Kidney tubule cell (primary cell): ENCODE data around the gene CRYBA4.
A peak's percentile ranks its signal among the peaks of the same experiment; 100 is the strongest.

Source experiments
- DNase-seq: peaks from one replicate; pipeline ENCODE4 v3.0.0-alpha.2; 2018; ENCODE audit warnings: low spot score

CRYBA4 gene

DNA sequence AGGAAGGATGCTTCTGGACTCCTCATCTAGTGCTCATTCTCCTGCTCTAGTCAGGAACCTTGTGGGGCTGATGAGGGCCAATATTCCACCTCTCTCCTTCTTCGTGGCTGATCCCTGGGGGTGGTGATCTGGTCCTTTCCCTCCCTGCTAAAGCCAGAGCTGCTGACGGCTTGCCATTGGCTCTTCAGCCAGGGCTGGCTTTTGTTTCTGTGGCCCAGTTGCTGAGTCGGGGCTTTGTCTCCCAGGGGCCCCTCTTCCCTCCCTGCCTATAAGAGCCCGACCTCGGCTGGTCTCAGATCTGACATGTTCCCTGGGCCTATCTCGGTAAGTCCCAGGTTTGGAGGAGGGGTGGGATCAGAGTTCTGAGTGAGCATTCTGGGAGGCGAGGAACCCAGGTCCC is at the start of gene CRYBA4:
TSS of gene CRYBA4 (plus strand) at position 301 of the 400 bp plus-strand sequence. CDS start 634 bp downstream, outside the sequence.
- DNase-seq: no peak

DNA sequence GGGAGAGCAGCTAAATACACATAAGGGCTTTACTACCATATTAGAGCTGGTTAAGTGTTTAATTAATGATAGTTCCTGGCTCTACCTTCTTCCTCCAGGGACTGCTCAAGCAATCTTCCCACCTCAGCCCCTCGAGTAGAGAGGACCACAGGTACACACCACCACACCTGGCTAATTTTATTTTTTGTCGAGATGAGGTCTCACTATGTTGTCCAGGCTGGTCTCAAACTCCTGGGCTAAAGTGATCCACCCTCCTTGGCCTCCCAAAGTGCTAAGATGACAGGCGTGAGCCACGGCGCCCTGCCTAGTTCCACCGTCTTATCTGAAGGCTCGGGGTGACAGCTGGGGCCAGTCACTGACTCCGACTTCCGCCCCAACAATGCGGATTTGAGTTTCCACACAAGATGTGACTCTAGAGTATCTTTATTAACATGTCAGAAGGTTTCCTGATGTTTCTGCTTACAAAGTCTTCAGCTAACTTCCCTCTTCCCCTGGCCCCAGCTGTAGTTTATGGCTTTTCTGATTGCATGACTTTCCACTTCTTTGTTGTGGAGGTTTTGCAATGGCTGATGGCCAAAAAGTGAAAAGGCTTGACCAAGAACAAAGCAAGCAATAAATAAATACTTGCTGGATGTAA is 48.6 kb upstream of the CRYBA4 start:
- no peak for DNase-seq

DNA sequence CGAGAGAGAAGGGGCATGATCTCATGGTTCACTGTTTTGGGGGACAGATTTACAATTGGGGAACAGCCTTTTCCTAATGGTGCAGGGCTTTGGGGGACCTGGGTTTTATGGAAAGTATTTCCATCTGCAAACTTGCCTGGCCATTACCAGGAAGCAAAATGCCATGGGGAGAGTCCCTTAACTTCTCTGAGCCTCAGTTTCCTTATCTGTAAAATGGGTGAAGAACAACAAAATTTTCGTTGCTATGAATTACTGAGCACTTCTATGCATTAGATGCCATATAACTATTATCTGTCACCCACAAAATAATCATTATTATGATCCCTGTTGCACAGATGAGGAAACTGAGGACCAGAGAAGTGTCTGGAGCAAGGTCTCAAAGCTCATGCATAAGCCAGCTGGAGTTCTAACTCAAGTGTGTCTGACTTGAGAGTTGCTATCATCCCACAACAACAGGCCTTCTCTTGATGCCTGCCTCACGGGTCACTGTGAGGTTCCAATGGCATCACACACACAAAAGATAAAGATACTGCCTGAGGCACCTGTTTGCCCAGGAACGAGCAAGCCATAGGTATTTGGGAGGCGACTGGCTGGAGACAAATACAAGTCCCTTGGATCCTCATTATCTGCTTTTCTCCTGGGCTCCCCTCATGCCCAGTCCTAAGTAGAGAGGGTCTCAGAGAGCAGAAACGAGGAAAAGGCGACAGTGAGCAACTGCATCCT is 47.6 kb upstream of the CRYBA4 start:
- DNase-seq: no peak

DNA sequence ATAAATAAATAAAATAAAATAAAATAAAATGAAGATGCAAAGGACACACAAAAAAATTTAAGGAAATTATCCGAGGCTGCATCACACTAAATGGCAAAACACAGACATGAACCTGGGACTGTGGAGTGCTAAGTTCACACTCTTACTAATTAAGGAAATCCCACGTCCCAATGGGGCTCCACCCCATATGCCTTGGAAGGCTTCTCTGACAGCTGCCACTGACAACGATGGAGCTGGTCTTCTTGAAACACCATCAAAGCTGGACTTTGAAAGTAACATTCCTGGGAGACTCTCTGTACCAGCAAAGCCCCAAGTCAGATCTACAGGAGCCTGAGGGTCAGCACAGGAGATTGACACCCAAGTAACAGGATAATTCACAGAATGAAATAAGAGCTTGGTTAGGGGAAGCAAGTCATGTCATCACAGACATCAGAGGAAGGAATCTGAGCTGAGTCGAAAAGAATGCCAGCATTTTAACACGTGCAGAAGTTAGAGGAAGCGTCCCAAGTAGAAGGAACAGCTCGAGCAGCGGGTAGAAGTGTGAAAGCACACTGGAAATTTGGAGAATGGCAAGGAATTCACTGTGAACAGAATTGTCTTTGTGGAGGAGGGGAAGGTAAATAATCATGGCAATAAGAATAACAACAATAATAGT is 45.6 kb upstream of the CRYBA4 start:
- DNase-seq: no peak

DNA sequence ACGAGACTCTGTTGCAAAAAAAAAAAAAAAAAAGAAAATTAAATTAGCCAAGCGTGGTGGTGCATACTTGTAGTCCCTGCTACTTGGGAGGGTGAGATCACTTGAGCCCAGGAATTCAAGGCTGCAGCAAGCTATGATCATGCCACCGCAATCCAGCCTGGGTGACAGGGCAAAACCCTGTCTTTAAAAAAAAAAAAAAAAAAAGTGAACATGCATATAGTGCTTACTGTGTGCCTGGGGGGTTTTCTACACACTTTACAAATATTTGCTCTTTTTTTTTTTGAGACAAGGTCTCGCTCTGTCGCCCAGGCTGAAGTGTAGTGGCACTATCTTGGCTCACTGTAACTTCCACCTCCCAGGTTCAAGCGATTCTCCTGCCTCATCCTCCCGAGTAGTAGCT is 44.7 kb upstream of the CRYBA4 start:
- DNase-seq: no peak

DNA sequence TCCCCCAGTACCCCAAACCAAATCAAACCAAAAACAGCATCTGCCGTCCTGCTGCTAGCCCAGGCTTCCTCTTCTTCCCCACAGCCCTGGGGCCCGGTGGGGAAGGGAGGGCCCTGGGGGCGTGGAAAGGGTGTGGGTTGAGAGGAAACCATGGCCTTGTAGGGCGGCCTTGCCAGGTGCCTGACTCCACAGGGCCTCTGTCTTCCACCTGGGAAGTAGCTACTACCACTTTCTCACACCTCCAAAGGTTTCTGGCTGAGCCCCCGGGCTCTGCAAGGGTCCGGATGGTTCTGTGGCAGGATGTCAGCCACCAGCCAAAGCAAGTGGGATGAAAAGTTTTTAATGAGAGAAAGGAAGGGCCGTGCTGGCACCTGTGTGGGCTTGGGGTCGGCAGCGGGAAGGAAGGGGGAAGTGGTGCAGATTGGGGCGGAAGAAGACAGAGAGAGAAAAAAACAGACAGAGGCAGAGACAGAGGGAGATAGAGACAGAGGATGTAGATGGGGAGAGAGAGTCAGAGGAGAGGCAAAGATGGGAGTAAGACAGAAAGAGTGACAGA is 42.4 kb upstream of the CRYBA4 start:
- DNase-seq: no peak

DNA sequence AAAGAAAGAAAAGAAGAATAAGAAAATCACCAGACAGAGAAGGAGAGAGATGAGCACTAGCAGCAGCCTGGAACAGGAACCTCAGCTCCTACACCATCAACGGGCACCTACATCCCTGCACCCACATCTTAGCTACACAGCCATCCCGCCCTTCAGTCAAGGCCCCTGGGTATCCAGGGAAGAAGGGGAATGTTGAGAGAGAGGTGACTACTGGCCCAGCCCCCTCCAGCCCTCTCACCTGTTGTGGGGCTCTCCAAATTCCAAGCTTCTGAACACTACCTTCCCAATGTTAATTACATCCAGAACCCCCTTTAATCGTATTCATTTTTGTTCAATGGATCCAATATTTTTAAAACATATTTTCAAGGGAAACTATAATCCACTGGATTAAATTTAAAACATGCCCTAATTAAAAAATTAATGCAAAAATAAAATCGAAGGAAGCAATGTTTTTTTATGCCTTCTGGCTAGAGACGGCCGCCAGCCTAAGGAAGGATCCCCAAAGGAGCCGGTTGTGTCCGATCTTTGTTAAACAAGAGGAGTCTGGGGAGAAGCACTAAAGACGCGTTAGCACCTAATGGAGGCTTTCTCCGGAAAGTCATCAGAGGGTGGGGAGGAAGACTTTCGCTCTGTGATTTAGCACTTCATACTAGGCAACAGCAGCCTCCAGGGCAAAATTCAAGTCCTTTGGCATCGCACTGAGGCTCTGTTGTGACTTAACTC is 41.4 kb upstream of the CRYBA4 start:
- no peak for DNase-seq

DNA sequence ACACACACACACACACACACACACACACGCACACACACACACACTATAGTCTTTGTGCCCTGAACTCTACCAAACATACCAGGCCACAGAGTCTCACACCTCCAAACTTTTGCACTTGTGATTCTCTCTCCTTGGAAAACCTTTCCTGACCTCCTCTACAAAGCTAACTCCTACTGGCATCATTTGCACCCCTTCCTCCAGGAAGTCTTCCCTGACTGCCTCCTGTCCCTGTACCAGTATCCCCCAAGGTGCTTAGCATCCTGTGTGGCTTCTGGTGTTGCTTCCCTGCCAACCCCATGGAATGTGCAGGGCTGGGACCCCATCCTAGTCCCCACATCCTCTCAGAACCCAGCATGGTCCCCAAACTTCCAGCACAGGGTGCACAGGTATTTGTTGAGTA is 40.7 kb upstream of the CRYBA4 start:
- no peak for DNase-seq

DNA sequence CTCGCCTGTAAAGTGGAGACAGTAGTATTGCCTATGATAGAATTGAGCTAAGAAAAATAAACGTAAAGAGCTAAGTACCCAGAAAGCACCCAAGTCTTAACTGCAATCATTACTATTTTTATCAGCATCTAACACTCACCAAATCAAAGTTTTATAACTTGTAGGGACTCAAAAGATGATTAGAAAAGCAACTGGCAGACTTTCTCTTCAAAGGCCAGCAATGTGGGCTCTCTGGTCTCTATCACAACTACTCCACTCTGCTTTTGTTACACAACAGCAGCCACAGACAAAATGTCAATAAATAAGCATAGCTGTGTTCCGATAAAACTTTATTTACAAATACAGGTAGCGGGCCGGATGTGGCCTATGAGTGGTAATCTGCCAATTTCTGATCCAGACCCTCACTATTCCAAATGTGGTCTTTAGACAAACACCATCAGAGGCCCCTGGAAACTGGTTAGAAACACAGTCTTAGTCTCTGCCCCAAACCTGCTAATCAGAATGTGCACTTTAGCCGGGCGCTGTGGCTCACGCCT is 40.1 kb upstream of the CRYBA4 start:
- DNase-seq: no peak

DNA sequence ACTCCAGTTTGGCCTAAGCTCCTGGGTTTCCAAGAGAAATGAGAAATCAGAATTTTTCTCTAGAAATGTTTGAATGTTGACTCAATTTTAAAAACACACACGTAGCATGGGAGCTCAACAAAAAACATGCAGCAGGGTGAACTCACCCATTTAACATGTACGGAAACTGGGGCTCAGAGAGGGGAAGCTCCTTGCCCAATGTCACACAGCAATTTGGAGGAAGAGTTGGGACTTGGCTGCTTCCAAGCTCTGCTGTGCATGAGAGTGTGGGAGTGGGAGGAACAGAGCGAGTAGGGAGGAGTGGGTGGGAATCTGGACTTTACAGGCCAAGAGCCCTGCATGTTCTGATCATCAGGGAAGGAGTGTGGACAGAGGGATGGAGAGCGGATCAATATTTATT is 37.8 kb upstream of the CRYBA4 start:
- DNase-seq: no peak

DNA sequence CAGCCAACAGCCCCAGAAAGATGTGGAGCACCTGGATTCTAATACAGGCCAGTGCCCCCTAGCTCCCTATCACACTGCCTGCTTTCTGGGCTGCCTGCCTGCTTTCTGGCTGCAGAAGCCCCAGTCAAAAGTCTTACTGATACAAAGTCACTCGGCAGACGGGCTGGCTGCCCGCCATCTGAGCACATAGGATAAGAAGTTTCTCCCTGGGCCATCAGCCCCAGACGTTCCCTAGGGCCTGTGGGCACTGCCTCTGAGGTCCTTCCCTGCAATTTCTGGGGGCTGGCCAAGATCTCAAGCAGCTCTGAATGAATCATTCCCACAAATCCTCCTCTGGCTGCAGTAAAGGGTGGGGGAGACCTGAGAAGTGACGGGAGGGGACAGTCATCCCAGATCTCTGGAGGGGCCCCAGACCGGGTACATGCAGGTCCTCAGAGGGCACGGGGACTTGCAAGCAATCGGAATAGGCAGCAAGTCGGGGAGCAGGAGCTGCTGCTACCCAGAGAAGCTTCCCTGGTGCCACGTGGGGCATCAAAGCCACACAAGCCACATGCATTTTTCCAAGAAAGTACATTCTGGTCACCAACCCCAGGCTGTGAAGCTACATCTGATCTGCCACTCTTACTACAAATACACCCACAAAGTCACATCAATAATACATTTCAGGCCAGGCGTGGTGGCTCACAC is 36.5 kb upstream of the CRYBA4 start:
- peak; percentile 70 for DNase-seq

DNA sequence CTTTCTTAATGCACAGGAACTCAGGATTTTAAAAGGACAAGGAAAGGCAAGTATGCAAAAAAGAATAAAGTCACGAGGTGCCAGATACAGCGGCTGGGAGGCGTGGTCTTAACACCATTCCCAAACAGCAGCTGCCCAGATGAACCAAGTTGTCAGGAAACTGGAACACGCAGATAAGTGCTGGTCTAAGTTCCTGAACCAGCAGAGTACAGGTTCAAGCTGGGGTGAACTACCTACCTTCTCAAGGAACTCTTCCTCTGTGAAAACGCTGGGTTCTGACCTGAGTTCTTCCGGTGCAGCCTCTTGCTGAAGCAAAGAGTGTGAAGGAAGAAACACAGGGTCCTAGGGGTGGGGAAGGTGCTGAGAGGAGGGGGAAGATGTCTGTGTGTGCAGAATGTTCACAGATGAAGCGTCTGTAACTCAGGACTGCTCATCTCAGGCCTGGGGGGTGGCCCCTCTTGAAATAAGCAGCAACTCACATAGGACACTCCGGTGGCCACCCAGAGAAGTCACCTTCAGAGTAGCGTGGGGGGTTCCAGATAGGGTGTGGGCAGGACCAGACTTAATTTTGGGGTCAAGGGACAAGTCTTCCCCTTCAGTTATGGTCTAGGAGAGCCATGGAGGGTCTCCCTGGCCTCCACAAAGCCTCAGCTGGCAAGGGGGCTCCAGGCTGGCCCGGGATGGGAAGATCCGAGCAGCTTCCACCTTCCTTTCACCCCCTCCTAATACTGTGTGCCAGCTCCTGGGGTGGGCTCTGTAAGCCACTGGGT is 35.0 kb upstream of the CRYBA4 start:
- DNase-seq: no peak

DNA sequence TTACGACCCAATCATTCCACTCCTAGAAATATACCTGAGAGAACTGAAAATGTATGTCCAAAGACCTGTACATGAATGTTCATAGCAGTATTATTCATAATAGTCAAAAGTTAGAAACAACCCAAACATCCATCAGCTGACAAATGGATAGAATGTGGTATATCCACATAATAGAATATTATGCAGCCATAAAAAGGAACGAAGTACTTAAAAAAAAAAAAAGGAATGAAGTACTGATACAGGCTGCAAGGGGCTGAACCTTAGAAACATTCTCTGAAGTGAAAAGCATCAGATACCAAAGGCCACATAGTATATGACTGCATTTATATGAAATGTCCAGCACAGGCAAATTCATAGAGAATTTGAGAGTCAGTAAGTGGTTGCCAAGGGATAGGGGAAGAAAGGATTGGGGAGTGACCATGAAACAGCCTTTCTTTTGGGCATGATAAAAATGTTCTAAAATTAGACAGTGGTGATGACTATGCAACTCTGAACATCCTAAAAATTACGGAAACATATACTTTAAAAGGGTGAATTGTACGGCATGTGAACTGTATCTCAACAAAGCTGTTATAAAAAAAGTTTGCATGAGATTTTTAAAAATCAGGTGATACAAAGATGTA is 33.7 kb upstream of the CRYBA4 start:
- DNase-seq: no peak

DNA sequence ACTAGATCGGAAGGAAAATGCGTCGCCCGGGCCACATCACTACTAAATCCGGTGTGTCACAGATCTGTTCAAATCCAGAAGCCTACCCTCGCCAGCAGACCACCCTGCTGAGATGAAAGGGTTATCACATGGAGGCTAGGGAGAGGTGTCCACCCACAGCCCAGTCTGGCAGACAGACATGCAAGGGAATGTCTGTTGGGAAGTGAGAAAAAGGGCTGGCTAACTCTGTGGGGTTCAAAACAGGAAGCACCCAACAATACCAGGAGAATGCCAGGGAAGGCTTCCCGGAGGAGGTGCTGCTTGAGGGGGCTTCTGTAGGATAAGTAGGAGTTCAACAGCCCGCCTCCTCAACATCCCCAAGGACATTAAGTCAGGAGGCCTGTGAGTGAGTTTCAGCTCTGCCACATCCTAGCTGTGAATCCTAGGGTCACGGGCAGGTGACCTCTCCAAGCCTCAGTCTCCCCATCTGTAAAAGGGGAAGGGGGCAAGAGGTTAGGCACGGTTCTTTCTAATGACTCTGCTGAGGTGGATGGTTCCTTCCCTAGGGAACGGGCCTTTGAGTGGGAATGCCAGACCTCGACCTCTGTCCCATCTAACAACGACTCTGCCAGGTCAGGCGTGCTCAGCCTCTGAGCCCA is 32.9 kb upstream of the CRYBA4 start:
- no peak for DNase-seq

DNA sequence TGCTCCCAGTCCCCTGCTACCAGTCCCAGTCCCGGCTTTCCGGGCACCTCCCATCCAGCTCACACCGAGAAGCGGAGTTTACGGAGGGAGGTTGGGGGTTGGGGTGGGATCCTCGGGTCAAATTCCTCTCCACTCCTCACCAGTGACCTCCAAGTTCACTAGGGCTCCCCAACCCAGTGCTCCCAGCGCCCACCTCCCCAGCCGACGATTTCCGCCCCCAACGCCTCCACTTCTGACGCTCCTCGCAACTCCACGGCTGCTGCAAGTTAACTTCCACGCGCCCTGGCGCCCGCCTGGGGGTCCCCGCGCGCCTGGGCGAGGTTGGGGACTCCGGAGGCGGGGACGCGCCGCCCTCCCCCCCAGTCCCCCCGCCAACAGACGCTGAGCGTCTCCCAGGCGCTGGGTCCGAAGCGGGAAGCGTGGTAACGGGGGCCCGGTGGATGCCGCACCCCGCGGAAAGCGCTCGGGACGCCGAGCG is 32.4 kb upstream of the CRYBA4 start:
- DNase-seq: peak; percentile 31

DNA sequence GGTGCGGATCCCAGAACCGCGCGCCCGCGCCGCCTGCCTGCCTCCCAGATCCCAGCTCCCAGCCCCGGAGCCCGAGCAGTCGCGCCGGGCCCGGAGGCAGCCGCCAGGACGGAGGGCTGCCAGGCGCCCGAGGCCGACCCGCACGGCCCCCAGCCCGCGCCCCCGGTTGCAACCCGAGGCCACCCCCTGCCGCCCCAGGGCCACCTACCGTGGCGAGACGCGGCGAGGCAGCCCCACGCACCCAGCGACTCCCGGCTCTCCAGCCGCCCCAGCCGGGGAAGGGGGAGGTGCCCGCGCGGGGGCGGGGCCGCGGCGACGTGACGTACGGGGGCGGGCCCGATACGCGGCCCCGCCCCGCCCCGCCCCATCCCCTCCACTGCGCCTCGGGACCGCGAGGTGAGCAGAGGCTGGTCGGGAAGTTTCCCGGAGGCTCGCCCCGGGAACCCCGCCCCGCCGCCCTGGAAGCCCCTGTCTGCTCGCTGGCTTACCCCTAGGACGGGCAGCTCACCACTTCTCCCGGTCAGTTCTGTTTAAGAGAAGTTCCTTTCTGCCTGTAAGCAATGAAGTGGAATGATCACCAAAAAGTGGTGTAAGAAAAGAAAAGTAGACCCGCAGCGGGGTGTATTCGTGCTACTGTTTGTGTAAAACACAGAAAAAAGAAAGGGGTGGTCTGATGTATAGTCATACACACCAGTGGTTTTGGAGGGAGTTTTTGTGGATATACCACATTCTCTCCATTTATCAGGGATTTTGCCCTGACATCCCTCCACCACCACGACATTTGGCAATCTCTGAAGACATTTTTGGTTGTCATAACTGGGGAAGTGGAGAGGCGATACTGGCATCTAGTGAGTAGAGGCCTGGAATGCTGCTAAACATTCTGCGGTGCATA is 31.7 kb upstream of the CRYBA4 start, which contains the start of gene TPST2:
TSS of gene TPST2 (minus strand) at position 288 of the 892 bp plus-strand sequence. CDS start 48,502 bp downstream, outside the sequence.
- peak; percentile 80 for DNase-seq

DNA sequence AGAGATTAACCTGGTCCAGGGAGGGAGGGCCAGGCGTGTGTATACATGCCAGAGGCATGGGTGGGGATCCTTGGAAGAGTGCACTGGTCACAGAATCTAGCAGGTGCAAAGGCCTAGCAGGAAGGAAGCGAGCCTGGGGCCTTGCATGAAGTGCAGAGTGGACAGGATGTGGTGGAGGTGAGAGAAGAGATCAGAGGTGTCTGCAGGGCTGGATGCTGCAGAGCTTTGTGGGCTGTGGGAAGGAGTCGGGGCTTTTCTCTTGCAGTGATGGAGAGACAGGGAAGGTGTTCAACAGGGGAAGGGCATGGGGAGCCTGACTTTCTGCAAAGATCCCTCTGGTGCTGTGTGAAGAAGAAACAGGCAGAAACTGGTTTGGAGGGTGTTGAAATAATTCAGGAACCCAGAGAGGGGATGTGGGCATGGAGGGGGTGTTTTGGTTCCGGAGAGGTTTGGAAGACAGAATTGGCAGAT is 29.3 kb upstream of the CRYBA4 start:
- no peak for DNase-seq

DNA sequence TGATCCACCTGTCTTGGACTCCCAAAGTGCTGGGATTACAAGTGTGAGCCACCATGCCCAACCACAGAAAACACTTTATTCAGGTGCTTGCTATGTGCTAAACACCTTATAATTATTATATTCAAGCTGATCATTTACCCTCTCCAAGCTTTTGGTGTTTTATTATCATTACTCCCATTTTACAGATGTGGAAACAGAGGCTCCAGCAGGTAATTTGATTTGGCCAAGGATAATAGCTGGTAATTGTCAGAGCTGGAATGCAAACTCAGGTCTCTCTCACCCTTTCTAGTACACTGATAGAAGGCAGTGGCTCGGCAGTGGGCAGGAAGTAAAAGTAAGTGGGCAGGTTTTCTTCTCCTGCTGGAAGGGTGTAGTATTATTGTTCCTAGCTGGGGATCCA is 28.0 kb upstream of the CRYBA4 start:
- no peak for DNase-seq
